ENCODE results near the gene GAPT. TPM values are rescaled to one million over a fixed set of nuclear protein-coding genes. Genes with fewer than 3 reads are reported as not detected.

GAPT gene
- total RNA-seq, 1 experiment from 2014 or later: not detected

DNA sequence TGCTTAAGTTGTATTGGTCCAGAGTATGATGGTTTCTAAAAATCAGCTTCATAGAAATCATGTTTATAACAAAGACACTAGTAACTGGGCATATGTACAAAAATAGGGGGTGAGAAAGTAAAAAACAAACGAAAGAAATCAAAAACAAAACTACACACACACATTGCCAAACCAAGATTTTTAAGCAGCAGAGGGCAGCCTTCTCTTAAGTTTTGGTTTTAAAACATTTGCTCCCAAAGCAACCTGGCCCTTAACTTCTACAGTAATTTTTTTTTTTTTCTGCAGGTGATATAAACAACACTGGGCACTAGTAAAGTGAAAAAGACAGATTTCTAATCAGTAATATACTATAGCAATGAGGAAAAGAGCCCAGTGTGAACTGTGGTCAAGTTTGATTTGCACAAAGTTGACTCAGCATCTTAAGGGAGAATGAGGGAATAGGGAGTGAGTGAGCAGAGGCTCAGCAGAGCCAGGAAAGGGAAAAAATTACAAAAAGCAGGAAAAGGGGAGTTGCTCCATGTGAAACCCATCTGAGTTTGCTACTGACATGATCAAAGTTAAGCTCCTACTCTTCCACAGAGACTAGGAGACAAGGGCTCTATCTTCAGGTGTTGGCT is 13.4 kb upstream of the GAPT start:
- no peaks in the 10 kb centered on the region for H3K9me2 ChIP-seq (replicated peaks; ENCODE audit: low read length)
- no peaks in the 10 kb centered on the region for H3K9me3 ChIP-seq (ENCODE audit: low read length)
- DNase-seq (no peak), ATAC-seq (no peak)
- H3K27ac ChIP-seq (ENCODE audit: low read length): no peak overlapping the region
- H3K79me2 ChIP-seq (ENCODE audit: low read length): no peaks in the 10 kb centered on the region
- H2AFZ ChIP-seq (ENCODE audit: low read length): no peak overlapping the region
- no peaks in the 10 kb centered on the region for H3K4me1 ChIP-seq (ENCODE audit: insufficient read depth, low read length)
- H3K27me3 ChIP-seq (ENCODE audit: low read length): no peaks in the 10 kb centered on the region
- TF ChIP-seq CTCF (conservative IDR thresholded peaks at IDR 0.05; ENCODE audit: low read depth, low read length) (peak; percentile 40; the same call in 1 of the 2 replicates), EZH2 (IDR thresholded peaks at IDR 0.05; ENCODE audit: low read length, unreplicated experiment) (no peak)
- intact Hi-C loops (cut with micrococcal nuclease): loop anchor here (2.0 kb wide), 1 partner anchor 373 kb away; no protein-coding TSS in a partner anchor
- no peak overlapping the region for H3K4me3 ChIP-seq (ENCODE audit: low read length)
- H3K36me3 ChIP-seq (ENCODE audit: low read depth, low read length): no peaks in the 10 kb centered on the region
- BruUV-seq (replicated peaks): no TSS peak
- ChIA-PET POLR2A (ENCODE audit: unreplicated experiment) (no interaction called here), CTCF (no interaction called here)
- no peaks in the 10 kb centered on the region for H3F3A ChIP-seq (ENCODE audit: low read length, unreplicated experiment)
- no peaks in the 10 kb centered on the region for H4K20me1 ChIP-seq (ENCODE audit: low read length)
- no peak overlapping the region; the same call in 1 of the 2 replicates for H3K4me2 ChIP-seq (ENCODE audit: low read length)
- no peak overlapping the region for H3K9ac ChIP-seq (ENCODE audit: low read length)

DNA sequence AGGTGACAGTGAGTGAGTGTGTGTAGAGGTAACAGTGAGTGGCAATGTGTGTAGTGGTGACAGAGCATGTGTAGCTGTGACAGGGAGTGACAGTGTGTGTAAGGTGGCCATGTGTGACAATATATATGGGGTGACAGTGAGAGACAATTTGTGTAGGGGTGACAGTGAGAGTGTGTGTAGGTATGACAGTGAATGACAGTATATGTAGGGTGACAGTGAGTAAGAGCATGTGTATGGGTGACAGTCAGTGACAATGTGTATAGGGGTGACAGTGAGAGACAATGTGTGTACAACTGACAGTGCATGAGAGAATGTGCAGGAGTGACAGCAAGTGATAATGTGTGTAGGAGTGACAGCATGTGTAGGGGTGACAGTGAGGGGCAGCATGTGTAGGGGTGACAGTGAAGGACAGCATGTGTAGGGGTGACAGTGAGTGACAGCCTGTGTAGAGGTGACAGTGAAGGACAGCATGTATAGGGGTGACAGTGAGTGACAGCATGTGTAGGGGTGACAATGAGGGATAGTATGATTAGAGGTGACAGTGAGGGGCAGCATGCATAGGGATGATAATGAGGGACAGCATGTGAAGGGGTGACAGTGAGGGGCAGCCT is 10.1 kb upstream of the GAPT start:
- CTCF ChIA-PET: no interaction called here
- Histone ChIP-seq H2AFZ (ENCODE audit: low read length) (no peak overlapping the region), H3K27ac (ENCODE audit: low read length) (no peak overlapping the region), H3K9me3 (ENCODE audit: low read length) (no peaks in the 10 kb centered on the region), H3K79me2 (ENCODE audit: low read length) (no peaks in the 10 kb centered on the region), H3K4me1 (ENCODE audit: insufficient read depth, low read length) (no peaks in the 10 kb centered on the region), H3K9me2 (replicated peaks; ENCODE audit: low read length) (no peaks in the 10 kb centered on the region), H4K20me1 (ENCODE audit: low read length) (no peaks in the 10 kb centered on the region), H3F3A (ENCODE audit: low read length, unreplicated experiment) (no peaks in the 10 kb centered on the region), H3K36me3 (ENCODE audit: low read depth, low read length) (no peaks in the 10 kb centered on the region), H3K4me2 (ENCODE audit: low read length) (no peak overlapping the region), H3K27me3 (ENCODE audit: low read length) (peaks cover 13% of the 10 kb centered on the region; the same call in 1 of the 2 replicates), H3K4me3 (ENCODE audit: low read length) (no peak overlapping the region), H3K9ac (ENCODE audit: low read length) (no peak overlapping the region)
- intact Hi-C loops (cut with micrococcal nuclease): no loop called here
- no peak for TF ChIP-seq EZH2 (IDR thresholded peaks at IDR 0.05; ENCODE audit: low read length, unreplicated experiment)
- no peak for TF ChIP-seq EZH2phosphoT487 (IDR thresholded peaks at IDR 0.05; ENCODE audit: borderline replicate concordance, low read length)
- no peak for TF ChIP-seq CTCF (conservative IDR thresholded peaks at IDR 0.05; ENCODE audit: low read depth, low read length)
- DNase-seq: no peak
- ATAC-seq: no peak
- POLR2A ChIA-PET (ENCODE audit: unreplicated experiment): no interaction called here
- no TSS peak for BruUV-seq (replicated peaks)

GRCh38 chr5:58481828-58482227 is 9.4 kb upstream of the GAPT start:
- H3K27ac ChIP-seq (ENCODE audit: low read length): no peak overlapping the region
- H3K4me1 ChIP-seq (ENCODE audit: insufficient read depth, low read length): no peaks in the 10 kb centered on the region
- H3K9me2 ChIP-seq (replicated peaks; ENCODE audit: low read length): no peaks in the 10 kb centered on the region
- peaks cover 18% of the 10 kb centered on the region; the same call in 1 of the 2 replicates for H3K27me3 ChIP-seq (ENCODE audit: low read length)
- no TSS peak for BruUV-seq (replicated peaks)
- no peak overlapping the region for H2AFZ ChIP-seq (ENCODE audit: low read length)
- no peak overlapping the region for H3K4me2 ChIP-seq (ENCODE audit: low read length)
- ChIA-PET CTCF (no interaction called here), POLR2A (ENCODE audit: unreplicated experiment) (no interaction called here)
- H3K36me3 ChIP-seq (ENCODE audit: low read depth, low read length): no peaks in the 10 kb centered on the region
- no peak overlapping the region for H3K9ac ChIP-seq (ENCODE audit: low read length)
- H4K20me1 ChIP-seq (ENCODE audit: low read length): no peaks in the 10 kb centered on the region
- TF ChIP-seq EZH2 (IDR thresholded peaks at IDR 0.05; ENCODE audit: low read length, unreplicated experiment) (no peak), EZH2phosphoT487 (IDR thresholded peaks at IDR 0.05; ENCODE audit: borderline replicate concordance, low read length) (no peak), CTCF (conservative IDR thresholded peaks at IDR 0.05; ENCODE audit: low read depth, low read length) (no peak)
- DNase-seq: no peak
- ATAC-seq: no peak
- H3F3A ChIP-seq (ENCODE audit: low read length, unreplicated experiment): no peaks in the 10 kb centered on the region
- H3K9me3 ChIP-seq (ENCODE audit: low read length): no peaks in the 10 kb centered on the region
- intact Hi-C loops (cut with micrococcal nuclease): no loop called here
- no peaks in the 10 kb centered on the region for H3K79me2 ChIP-seq (ENCODE audit: low read length)
- no peak overlapping the region for H3K4me3 ChIP-seq (ENCODE audit: low read length)
